Measurements from ENCODE around the gene INVS.
A peak's percentile ranks its signal among the peaks of the same experiment; 100 is the strongest.

INVS gene

DNA sequence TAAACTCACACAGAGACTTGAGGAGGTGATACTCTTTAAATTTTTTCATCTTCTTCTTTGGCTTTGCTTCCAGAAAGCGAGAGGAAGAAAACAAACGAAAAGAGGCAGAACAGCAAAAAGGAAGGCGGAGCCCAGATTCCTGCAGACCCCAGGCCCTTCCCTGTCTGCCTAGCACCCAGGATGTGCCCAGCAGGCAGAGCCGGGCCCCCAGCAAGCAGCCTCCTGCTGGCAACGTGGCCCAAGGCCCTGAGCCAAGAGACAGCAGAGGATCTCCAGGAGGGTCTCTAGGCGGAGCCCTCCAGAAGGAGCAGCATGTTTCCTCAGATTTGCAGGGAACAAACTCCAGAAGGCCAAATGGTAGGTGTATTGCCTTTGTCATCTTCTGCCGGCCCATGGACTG lies 185.2 kb downstream of the INVS start:
- DNase-seq: no peak

DNA sequence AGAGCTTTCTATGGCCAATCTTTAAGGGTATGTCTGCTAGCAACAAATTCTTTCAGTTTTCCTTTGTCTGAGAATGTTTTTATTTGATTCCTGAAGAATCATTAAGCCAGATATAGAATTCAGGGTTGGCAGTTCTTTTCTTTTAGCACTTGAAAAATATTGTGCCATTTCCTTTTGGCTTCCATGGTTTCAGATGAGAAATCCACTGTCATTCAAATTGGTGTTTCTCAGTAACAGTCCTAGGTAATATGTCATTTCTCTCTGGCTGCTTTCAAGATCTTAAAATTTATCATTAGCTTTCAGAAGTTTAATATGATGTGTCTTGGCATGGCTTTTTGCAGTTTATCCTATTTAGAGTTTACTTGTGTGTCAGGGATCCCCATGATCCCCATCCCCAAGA lies 186.0 kb downstream of the INVS start:
- no peak for DNase-seq

DNA sequence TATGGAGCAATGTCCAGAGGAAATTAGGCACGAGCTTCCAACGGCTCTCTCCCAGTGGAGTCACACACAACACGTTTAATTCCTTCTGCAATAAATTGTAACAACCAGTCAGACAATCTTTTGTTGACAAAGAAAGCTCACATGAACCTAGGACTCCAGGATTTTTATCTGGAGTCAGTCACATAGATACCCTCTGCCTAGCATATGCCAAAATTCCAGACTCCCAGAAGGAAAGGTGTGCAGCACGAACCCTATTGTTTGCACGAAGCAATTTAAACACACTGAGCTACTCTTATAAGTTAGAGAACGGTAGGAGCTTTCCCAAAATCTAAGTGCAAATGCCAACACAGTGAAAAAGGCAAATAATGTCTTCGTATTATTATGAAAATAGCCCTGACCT lies 186.6 kb downstream of the INVS start:
- no peak for DNase-seq

DNA sequence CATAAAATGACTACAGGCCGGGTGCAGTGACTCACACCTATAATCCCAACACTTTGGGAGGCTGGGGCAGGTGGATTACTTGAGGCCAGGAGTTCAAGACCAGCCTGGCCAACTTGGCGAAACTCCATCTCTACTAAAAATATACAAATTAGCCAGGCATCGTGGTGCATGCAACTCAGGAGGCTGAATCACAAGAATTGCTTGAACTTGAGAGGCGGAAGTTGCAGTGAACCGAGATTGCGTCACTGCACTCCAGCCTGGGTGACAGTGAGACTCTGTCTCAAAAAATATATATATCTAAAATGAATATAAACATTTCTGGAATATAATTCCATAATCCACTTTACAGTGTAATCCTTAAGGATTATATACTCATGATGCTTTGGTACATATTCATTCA lies 187.2 kb downstream of the INVS start:
- DNase-seq: peak; percentile 26

DNA sequence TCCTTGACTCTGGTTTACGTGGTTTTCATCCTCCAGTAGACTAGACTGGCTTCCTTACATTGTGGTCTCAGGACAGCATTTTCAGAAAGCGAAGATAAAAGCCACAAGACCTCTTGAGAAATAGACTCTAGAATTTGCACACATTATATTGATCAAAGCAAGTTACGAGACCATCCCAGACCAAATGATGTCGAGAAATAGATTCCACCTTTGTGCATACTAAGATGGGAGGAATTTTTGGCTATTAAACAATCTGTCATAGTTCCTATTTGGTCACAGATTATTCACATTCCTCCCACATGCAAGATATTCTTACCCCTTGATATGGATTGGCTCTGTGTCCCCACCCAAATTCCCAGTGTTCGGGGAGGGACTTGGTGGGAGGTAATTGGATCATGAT lies 188.1 kb downstream of the INVS start:
- no peak for DNase-seq

DNA sequence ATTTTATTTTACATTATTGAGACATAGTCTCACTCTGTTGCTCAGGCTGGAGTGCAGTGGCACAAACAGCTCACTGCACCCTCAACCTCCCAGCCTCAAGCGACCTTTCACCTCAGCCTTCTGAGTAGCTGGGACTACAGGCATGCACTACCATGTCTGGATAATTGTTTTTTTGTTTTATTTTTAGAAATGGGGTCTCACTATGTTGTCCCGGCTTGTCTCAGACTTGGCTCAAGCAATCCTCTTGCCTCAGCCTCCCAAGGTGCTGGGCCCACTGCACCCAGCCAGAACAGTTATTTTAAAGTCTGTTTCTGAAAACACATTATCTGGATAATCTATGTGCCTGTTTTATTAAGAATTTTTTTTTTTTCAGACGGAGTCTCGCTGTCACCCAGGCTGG lies 191.7 kb downstream of the INVS start:
- DNase-seq: no peak

DNA sequence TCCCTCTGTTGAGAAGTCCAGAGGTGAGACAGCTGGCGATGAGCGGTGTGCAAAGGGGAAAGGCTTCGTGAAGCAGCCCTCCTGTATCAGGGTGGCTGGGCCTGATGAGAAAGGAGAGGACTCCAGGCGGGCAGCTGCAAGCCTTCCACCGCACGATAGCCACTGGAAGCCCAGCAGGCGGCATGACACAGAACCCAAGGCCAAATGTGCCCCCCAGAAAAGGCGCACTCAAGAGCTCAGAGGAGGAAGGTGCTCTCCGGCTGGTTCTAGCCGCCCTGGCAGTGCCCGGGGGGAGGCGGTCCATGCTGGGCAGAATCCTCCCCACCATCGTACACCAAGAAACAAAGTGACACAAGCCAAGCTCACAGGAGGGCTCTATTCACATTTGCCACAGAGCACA lies 193.4 kb downstream of the INVS start:
- no peak for DNase-seq

DNA sequence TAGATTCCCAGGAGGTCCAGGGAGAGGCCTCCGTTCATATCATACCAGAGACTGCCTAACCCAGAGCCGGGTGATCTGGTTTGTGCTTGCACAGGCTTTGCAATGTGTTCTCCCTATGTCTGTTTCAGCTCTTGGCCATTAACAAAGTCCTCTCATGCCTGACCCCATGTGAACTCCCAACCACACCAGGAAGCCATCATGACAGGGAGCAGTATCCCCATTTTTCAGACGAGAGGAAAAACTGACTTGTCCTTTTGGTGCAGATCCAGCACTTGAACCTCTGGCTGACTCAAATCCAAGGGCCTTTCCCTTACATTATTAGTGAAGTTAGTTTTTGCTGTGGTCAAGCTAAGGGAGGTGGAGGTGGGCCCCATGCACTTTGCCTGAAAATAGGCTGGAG lies 195.3 kb downstream of the INVS start:
- no peak for DNase-seq

DNA sequence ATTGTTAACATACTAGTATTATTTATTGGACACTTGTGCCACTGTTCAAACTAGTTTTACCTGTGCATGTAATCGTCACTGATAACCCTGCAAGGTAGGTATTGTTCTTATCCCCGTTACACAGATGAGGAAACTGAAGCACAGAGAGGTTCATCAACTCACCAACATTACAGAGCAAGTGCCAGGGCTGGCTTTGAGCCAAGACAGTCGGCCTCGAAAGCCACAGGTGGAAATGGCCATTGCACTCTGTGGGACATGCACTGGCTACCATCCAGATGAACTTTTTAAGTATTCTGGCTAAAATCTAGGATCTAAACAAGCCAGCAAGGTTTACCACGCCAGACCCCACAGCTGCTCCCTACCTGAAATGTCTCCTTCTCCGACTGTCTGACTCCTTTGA lies 195.8 kb downstream of the INVS start:
- DNase-seq: no peak

DNA sequence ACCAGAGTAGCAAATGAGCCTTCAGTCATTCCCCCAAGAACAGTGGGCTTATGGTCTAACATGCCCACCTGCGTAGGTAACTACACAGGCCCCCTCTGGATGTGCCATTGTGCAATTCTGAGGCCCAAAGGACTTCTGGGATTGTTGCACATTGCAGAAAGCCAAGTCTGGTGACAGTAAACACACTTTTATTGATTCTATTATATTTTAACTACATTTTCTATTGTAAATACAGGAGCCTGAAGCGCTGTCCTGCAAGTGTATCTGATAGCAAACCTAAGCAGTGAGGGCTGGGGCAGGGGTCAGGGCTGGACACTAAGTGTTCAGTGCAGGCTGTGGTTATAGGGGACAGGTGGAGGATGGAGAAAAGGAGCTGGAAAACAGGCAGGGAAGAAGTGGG lies 196.2 kb downstream of the INVS start:
- DNase-seq: no peak

DNA sequence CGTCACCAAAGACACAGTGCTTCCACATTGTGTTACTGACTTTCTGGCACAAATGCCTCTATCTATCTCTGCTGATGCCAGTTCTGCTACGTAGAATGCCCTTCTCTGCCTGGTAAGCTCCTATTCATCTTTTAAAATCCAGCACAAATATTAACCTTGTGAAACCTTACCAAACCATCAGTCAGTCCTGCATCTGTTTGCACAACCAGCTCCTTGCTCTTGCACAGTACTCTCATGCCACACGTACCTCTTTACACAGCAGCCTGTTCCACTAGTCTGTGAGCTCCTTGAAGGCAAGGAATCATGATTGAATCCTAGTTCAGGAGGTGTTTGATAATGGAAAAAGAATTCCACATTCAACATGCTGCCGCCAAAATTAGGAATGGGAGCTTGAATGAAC lies 197.4 kb downstream of the INVS start:
- DNase-seq: no peak

DNA sequence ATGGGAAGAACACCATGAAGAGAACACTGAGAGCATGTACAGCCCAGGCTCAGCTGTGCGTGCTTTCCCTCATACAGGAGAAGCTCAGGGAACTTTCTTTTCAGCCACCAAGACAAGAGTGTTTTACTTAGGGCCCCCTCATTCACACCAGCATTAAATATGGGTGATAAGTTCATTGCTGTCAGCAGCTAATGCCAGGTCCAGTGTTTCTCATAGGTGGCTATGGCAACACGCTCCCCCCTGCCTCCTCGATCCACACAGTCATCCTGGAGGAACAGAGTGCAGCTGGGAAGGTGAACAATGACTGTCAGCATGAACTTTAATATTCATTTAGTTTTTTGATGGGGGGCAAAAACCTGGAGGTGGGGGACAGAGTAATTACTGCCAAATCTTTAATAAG lies 199.3 kb downstream of the INVS start:
- DNase-seq: no peak

DNA sequence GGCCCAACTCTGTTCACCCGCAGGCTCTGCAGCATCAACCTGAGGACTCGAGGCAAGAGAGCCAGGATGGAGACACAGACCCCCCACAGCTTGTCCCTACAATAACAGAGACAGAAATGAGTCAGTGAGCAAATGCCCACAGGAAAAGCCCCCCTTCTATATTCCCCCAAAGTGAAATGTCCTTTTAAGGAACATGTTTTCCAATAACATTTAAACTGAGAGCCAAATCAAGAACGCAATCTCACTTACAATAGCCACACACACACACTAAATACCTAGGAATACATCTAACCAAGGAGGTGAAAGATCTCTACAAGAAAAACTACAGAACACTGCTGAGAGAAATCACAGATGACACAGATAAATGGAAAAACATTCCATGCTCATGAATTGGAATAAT lies 204.7 kb downstream of the INVS start:
- no peak for DNase-seq

DNA sequence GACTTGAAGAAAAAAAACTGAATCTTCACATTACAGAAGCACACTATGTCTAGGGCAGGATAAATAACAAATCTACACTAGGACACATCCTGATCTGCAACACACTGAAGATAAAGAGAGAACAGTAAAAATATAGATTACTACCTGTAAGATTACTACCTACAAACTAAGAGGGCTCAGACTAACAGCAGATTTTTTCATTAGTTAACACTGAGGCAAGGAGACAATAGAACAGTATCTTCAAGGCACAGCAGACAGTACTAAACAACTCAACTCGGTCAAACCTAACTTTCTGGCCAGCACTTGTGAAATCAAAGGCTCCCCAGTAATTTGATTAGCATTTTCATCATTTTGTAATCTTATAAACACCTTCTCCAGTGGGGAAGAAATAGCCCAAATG lies 207.2 kb downstream of the INVS start:
- DNase-seq: no peak

DNA sequence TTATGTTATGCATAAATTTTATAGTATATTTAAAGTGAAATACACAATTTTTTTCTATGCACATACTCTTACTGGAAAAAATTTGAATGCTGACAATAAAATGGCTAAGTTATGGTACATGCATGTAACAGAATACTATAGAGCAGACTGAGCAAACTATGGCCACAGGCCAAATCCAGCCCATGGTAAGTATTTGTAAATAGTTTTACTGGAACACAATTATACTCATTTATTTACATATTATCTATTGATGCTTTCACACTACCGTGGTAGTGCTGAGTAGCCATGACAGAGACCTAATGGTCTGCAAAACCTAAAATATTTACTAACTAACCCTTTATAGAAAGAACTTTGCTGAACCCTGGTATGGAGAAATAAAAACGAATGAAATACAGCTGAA lies 208.0 kb downstream of the INVS start:
- DNase-seq: no peak

DNA sequence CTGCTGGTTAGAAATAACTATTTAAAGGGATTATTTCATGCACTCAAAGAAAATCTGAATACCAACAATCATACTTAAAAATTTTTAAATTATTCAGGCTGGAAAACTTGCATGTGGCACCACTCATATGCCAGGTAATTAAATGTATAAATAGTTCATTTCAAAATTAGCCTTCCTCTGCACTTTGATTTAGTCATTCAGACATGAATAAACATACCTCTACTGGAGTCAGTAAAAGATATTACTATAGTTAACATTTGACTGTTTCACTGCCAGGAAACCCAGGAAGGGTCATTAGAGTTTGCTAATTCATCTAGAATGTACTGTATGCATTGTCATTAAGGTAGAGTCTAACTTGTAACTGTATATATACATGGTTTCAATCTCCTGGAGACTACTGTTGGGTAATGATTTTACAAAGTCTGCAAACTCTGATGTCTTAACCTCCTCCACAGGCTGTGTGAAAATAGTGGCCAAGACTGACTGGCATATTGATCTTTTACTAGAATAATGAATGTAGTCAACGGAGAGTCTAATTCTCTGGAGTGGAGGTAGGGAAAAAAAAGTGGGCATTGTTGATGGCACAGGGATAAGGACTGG lies 210.0 kb downstream of the INVS start:
- no peak for DNase-seq

DNA sequence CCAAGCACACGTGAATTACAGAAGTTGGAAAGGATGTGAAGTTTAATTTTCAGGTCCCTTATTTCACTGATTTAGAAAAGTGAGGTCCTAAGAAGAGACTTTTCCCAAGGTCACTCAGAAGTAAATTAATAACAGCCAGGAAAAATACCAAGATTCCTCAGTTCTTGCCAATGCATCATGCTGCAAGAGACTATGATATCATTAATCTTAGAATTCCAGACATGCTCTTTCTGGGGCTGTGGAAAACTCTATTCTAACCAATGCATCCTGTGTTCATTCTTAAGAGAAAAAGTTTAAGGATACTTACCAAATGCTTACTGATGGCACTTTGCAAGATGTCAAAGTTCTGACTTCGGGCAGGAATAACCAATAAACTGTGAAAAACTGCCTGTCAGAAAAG lies 210.9 kb downstream of the INVS start:
- DNase-seq: no peak

DNA sequence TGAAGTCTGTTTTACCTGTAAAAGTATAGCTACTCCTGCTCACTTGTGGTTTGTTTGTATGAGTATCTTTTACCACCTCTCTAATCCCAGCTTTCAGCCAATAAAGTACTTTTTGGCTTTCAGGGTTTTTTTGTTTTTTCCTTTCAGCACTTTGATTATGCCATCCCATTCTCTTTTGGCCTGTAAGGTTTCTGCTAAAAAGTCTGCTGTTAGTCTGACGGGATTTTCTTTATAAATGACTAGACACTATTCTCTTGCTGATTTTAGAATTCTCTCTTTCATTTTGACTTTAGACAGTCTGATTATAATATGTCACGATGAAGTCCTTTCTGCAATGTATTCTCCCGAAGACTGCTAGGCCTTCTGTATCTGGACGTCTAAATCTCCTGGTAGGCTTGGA lies 216.5 kb downstream of the INVS start:
- DNase-seq: no peak

DNA sequence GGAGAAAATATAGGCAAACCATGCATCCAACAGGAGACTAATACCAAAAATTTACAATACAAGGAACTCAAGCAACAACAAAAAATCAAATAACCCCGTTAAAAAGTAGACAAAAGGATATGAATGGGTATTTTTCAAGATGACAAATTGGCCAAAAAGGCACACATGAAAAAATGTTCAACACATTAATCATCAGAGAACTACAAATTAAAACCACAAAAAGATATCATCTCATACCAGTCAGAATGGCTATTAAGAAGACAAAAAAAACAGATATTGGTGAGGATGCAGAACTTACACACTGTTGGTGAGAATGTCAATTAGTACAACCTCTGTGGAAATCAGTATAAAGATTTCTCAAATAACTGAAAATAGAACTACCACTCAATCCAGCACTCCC lies 218.7 kb downstream of the INVS start:
- DNase-seq: no peak

DNA sequence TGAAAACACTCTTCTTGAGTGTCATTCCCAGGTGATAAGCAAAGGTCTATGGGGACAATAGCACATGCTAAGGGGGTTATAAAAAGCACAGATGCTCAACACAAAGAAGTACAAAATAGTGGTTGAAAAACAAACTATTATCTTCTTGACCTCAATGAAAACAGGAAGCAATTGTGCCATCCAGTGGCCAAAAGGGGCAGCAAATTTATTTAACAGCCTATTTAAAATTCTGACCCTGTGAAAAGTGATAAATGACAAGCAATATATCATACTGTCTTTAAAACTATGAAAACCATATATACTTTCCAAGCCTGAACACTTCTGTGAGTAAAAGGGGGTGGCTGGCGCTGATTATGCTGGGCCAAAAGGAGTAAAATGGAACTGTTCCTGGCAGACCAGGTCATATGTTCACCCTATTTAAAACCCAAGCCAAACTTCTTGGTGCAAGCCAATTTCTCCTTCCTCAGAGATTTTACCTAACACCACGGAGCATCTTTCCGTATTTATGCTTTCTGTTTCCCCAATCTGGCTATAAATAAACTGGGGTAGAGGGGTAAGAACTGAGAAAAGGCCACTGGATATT lies 224.0 kb downstream of the INVS start:
- peak; percentile 52 for DNase-seq

DNA sequence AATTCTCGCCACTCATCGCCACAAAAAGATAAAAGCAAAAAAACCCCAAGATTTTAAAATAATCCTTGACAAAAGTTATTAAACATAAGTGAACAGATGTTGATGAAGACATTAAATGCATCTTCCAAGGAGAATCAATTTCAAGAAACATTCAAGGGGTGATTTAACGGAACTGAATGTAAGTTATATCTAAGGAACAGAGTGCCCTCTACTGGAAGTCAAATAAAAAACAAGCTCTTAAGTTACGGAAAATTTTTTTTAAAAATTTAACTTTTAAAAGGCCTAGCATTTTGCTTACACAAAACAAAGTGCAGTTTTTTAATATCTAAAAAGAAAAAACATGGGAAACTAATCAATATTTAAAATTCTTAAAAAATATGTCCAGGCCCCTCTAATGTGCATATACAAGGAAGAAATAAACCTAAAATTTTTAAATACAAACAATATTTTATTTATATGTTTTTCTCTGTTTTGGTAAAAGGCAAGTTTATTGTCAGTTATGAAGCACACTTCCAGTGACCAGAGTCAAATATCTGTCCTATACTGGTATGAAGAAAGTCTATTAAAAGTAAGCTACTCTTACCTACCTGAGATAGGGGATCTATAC lies 225.7 kb downstream of the INVS start:
- DNase-seq: peak; percentile 59

DNA sequence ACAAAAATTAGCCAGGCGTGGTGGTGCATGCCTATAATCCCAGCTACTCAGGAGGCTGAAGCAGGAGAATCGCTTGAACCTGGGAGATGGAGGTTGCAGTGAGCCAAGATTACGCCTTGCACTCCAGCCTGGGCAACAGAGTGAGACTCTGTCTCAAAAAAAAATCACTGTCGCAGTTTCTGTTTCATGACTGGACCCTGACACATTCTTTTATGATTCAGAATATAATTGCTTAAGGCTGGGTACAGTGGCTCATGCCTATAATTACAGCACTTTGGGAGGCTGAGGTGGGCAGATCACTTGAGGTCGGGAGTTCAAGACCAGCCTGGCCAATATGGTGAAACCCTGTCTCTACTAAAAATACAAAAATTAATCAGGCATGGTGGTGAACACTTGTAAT lies 239.7 kb downstream of the INVS start:
- peak; percentile 40 for DNase-seq

DNA sequence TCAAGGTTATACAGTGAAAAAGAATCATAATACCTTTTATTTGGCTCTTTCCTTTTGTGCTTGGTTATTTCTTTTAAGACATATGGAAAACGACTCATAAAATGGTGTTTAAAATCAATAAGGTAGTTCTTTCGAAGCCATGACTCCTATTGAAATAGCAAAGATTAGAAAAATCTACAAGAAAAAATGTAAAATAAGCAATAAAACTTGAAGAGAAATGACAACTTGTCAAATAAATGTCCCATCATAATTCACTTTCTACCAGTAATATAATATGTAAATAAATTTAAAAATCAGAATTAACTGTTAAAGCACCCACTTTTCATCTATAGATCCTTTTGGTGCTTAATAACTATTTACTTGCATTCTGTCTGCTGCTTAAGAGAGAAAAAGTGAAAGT lies 241.2 kb downstream of the INVS start:
- no peak for DNase-seq

DNA sequence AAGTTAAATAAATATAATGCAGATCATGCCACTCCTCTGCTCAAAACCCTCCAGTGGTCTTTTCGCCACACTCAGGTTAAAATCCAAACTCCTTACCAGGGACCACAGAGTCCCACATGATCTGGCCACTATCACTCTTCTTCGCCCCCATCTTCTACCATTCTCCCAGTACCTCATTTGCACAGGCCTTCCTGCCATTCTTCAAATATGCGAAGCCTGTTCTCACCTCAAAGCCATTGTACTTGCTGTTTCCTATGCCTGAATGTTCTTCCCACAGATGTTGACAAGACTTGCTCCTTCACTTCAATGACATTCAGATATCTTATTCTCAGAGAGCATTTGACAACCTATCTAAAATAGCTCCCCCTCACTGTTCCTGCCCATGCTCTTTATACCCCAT lies 242.8 kb downstream of the INVS start:
- no peak for DNase-seq

DNA sequence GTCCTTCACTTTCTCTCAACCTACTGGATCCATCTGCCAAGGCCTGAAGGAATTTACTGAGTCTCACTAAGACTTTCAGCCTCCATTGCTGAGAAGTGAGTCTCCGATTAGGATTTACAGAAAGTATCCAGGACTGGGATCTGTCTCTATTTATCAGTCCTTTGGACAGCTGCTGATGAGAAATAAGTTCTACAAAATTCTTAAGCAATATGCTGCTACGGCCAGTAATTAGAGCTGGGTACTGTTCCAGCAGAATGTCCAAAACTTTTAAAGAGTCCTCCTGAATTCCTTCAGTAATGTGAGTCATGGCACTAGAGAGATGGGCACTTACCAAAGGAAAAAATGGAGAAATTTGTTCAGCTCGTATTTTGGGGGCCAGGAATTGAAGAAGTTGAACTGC lies 247.8 kb downstream of the INVS start:
- no peak for DNase-seq

Data from inflammatory macrophage treated with lipopolysaccharide for 4 hours (primary cell).